IPS-15b (cell line): ENCODE data around the gene MAP4K1.
A peak's percentile ranks its signal among the peaks of the same experiment; 100 is the strongest.
"Not testable (repeated sequence)": the region's sequence is repeated elsewhere in the genome, so short reads cannot be mapped to it uniquely, and the experiment has no call there.

ENCODE experiments used
- H3K27me3 ChIP-seq: one replicate; pipeline ENCODE4 v1.6.1; 2013; ENCODE audit warnings: low read length; ENCODE audit not compliant: control insufficient read depth, insufficient read depth
- H3K36me3 ChIP-seq: one replicate; pipeline ENCODE4 v1.6.1; 2013; ENCODE audit warnings: low read length; ENCODE audit not compliant: control insufficient read depth, insufficient read depth
- H3K4me1 ChIP-seq: one replicate; pipeline ENCODE4 v1.6.1; 2013; ENCODE audit warnings: mild to moderate bottlenecking, low read length; ENCODE audit not compliant: control insufficient read depth, insufficient read depth
- H3K4me3 ChIP-seq: one replicate; pipeline ENCODE4 v1.5.1; 2013; ENCODE audit warnings: low read depth, low read length
- H3K9ac ChIP-seq: one replicate; pipeline ENCODE4 v1.6.1; 2013; ENCODE audit warnings: low read depth, mild to moderate bottlenecking, low read length
- H3K9me3 ChIP-seq: one replicate; pipeline ENCODE4 v1.6.1; 2013; ENCODE audit warnings: mild to moderate bottlenecking, low read length; ENCODE audit not compliant: control insufficient read depth, insufficient read depth

Gene MAP4K1

DNA sequence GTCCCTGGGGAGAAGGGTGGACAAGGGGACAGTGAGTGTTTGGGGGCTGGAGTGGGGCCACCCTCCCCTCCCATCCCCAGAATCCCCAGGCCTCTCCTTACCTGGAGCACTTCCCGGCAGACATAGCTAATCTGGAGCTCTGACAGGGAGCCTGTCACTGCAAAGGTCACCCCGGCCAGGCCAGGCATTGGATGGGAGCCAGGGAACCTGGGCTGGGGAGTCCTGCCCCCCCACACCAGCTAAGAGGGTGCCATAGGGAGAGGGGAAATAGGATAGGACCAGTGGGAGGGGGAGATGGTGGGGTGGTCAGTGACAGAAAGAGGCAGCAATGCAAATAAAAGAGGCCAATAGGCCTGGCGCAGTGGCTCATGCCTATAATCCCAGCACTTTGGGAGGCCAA, 3.5 kb downstream of the MAP4K1 start:
- H3K9me3 ChIP-seq = no peaks in the 10 kb centered on the region
- H3K4me3 ChIP-seq = no peak overlapping the region
- no peaks in the 10 kb centered on the region for H3K4me1 ChIP-seq
- no peaks in the 10 kb centered on the region for H3K36me3 ChIP-seq
- no peaks in the 10 kb centered on the region for H3K27me3 ChIP-seq
- H3K9ac ChIP-seq = no peak overlapping the region

DNA sequence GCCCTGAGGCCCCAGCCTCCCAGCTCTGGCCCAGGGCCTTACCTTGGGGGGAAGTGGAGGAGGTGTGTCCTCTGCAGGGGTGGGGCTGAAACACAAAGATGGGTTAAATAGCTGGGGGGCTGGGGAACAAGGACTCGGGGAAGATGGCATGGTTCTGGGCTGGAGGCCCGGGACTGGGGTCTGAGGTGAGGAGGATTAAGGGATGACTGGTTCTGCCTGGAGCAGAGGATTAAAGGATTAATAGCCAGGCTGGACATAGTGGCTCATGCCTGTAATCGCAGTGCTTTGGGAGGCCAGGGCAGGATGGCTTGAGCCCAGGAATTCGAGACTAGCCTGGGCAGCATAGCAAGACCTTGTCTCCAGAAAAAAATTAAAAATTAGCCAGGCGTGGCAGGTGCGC, 11.6 kb downstream of the MAP4K1 start:
- Histone ChIP-seq H3K27me3 (no peaks in the 10 kb centered on the region), H3K9ac (no peak overlapping the region), H3K9me3 (no peaks in the 10 kb centered on the region), H3K4me3 (no peak overlapping the region), H3K36me3 (peaks cover 3% of the 10 kb centered on the region), H3K4me1 (no peaks in the 10 kb centered on the region)

DNA sequence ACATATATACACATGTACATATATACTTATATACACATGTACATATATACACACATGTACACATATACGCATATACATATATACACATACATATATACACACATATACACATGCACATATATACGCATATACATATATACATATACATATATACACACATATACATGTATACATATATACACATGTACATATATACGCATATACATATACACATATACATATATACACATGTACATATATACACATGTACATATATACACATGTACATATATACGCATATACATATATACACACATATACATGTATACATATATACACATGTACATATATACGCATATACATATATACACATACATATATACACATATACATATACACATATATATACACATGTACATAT, 14.9 kb downstream of the MAP4K1 start:
- H3K4me3 ChIP-seq, H3K27me3 ChIP-seq, H3K9me3 ChIP-seq, H3K36me3 ChIP-seq, H3K9ac ChIP-seq, H3K4me1 ChIP-seq: not testable (repeated sequence)

DNA sequence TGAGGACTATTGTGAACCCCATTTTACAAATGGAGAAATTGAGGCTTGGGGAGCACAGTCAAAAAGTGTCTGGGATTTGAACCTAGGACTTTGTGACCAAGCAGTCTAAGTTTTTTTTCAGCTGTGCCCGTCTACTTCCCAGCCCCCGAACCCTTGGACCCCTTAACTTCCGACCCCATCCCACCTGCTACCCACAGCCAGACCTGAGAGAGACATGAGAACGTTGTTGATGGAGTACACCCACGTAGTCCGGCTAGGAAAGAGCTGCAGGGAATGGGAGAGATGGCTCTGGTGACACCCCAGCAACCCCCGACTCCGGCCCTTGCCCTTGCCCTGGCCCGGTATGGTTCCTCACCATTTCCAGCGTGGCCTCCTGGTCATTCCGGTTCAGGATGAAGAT, 18.0 kb downstream of the MAP4K1 start:
- no peaks in the 10 kb centered on the region for H3K36me3 ChIP-seq

DNA sequence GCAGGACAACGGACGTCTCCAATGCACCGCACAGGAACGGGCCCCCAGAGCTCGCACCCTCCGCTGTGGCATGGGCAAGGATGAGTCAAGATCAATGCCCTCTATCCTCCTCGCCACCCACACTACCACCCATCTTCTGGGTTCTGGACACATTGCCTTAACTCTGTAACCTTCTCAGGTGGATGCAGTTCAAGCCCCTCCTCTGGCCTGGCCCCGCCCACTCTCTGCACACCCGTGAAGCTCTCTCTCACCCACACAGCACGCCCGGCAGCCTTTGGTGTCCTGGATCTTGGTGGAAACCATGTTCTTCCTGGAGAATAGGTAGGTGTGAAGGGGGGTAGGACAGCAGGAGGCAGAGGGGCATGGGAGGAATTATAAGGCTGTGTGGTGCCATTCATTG, 20.7 kb downstream of the MAP4K1 start:
- Histone ChIP-seq H3K9ac (no peak overlapping the region), H3K27me3 (no peaks in the 10 kb centered on the region), H3K4me3 (peak overlapping the region; percentile 69), H3K4me1 (peaks cover 2% of the 10 kb centered on the region), H3K9me3 (no peaks in the 10 kb centered on the region), H3K36me3 (no peaks in the 10 kb centered on the region)

More for the DNA sequence above, 18.0 kb downstream of the MAP4K1 start:
- Histone ChIP-seq H3K27me3 (no peaks in the 10 kb centered on the region), H3K9ac (no peak overlapping the region), H3K4me3 (no peak overlapping the region), H3K4me1 (peaks cover 2% of the 10 kb centered on the region), H3K9me3 (no peaks in the 10 kb centered on the region)

DNA sequence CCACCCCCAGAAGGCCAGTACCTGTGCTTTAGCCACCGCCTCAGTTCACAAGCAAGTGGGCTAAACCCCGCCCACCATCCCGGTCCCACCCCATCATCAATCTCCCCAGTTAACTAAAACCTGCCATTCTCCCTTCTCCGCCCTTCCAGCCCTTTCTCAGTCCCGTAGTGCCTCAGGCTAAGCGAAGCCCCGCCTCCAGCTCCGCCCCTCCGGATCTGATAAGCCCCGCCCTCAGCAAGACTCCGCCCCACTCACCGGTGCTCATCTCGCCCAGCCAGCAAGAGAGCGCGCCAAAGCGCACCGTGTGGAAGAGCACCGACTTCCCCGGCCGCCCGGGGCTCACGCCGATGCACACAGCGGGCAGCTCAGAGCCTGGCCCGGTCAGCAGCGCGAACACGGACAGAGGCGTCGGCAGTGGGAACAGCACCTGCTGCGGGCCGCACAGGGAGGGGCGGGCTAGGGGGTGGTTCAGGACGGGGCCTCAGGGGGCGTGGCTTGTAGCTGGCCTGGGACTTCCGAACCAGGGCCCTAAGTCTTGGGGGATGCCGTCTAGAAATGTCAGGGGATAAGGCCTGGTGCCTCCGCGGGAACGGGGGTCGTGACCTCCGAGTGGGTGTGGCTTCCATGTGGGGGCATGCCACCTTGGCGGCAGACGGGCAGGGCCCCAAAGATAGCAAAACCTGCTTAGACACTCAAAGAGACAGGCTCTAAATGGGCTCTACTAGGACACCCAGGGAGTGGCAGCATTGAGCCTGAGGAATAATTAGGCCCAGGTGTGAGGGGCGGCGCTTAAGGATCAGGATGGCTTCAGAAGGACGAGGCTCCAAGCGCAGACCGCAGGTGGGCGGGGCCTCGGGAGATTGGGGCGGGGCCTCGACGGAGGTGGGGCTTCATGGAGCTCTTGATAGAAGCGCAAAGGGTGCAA, 21.4 kb downstream of the MAP4K1 start:
- Histone ChIP-seq H3K4me3 (peak overlapping the region; percentile 69), H3K27me3 (no peaks in the 10 kb centered on the region), H3K4me1 (peaks cover 2% of the 10 kb centered on the region), H3K9ac (no peak overlapping the region), H3K36me3 (no peaks in the 10 kb centered on the region), H3K9me3 (no peaks in the 10 kb centered on the region)

DNA sequence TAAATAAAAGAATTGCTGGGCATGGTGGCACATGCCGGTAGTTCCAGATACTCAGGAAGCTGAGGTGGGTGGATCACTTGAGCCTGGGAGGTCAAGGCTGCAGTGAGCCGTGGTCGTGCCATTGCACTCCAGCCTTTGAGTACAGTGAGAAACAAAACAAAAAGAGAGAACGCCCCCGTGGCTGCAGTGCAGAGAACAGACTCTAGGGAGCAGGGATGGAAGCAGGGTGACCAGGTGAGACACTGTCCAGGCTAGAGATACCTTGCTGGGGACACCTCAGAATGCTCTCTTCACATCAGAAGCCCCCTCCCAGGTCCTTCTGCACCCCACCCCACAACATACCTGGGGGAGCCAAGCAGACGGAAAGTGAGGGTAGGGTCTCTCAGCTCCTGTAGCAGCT, 24.8 kb downstream of the MAP4K1 start:
- H3K4me1 ChIP-seq = peaks cover 2% of the 10 kb centered on the region
- H3K27me3 ChIP-seq = no peaks in the 10 kb centered on the region
- no peak overlapping the region for H3K9ac ChIP-seq
- H3K36me3 ChIP-seq = peaks cover 4% of the 10 kb centered on the region
- no peaks in the 10 kb centered on the region for H3K9me3 ChIP-seq
- no peak overlapping the region for H3K4me3 ChIP-seq

DNA sequence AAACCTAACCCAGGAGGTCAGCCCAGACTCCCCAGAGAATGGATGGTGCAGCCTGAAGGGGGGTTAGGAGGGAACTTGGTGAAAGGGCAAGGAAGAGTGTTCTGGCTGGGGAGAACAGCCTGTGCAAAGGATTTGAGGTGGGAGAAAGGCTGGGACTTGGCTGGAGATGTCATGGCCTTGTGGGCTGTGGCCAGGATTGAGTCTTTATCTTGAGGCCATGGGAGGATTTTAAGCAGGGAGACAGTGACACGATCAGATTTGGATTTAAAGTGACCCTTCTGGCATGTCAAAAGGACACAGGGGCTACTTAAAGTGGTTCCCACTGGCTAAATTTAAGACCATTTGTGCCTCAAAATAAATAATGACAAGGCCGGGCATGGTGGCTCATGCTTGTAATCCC, 29.7 kb downstream of the MAP4K1 start:
- H3K27me3 ChIP-seq = no peaks in the 10 kb centered on the region
- peaks cover 14% of the 10 kb centered on the region for H3K36me3 ChIP-seq
- H3K9me3 ChIP-seq = no peaks in the 10 kb centered on the region
- no peaks in the 10 kb centered on the region for H3K4me1 ChIP-seq
- no peak overlapping the region for H3K4me3 ChIP-seq
- no peak overlapping the region for H3K9ac ChIP-seq

DNA sequence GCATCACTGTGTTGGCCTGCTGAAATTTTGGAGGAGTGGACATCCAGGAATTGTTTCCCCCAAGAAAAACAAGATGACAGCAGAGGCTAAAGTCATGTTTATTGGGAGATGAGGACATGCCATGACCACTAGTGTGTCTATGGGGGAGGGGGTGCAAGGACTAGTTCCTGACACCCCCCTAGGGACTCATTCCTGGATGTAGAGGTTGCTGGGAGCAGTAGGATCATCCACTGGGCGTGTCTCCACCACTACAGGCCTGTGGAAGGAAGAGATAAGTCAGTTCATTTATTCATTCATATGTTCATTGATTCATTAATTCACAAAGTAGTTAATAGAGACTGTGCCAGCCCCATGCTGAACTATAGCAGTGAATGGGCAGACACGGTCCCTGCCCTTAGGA, 30.2 kb downstream of the MAP4K1 start:
- Histone ChIP-seq H3K9ac (no peak overlapping the region), H3K9me3 (no peaks in the 10 kb centered on the region), H3K36me3 (peaks cover 14% of the 10 kb centered on the region), H3K4me3 (no peak overlapping the region), H3K4me1 (no peaks in the 10 kb centered on the region), H3K27me3 (no peaks in the 10 kb centered on the region)

DNA sequence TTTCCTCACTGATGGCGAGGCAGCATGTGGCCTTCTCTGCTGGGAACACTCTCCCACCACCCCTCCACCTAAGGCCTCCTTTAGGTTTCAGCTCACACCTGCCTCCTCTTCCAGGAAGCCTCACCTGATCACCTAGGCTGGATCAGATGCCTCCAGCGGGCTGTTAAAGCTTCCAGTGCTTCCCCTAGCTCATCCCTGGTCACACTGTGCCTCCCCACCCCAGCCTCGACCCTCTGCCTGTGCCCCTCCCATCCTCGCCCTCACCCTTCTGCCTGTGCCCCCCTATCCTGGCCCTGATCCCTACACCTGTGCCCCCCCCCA, 33.8 kb downstream of the MAP4K1 start:
- Histone ChIP-seq H3K9ac (no peak overlapping the region), H3K27me3 (no peaks in the 10 kb centered on the region), H3K9me3 (no peaks in the 10 kb centered on the region), H3K36me3 (peaks cover 15% of the 10 kb centered on the region), H3K4me3 (no peak overlapping the region), H3K4me1 (no peaks in the 10 kb centered on the region)

DNA sequence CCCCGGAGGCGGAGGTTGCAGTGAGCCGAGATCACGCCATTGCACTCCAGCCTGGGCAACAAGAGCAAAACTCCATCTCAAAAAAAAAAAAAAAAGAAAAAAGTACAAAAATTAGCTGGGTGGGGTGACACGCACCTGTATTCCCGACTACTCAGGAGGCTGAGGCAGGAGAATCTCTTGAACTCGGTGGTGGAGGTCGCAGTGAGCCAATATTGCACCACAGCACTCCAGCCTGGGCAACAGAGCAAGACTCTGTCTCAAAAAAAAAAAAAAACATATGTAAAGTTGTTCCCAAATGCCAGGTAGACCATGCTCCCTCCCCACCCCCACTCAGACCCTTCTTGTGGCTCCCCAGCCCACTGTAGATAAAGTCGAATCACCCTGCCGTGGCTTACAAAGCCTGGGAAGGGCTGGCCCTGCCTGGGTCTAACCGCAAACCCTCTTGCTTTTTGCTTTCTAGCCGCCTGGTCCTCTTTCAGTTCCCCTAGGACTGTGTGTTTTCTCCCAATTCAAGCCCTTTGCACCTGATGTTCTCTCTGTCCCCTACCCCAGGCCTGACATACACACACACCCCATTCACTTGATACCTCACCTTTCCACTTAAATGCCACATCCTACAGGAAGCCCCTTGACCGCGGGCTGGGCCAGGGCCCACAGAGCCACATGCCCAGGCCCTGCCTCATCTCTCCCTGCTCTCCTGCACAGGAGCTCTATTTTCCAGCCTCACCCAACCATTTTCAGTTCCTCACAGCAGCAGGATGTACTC, 34.4 kb downstream of the MAP4K1 start:
- no peak overlapping the region for H3K4me3 ChIP-seq
- H3K36me3 ChIP-seq = peaks cover 15% of the 10 kb centered on the region
- no peaks in the 10 kb centered on the region for H3K9me3 ChIP-seq
- H3K27me3 ChIP-seq = no peaks in the 10 kb centered on the region
- no peak overlapping the region for H3K9ac ChIP-seq
- H3K4me1 ChIP-seq = no peaks in the 10 kb centered on the region

DNA sequence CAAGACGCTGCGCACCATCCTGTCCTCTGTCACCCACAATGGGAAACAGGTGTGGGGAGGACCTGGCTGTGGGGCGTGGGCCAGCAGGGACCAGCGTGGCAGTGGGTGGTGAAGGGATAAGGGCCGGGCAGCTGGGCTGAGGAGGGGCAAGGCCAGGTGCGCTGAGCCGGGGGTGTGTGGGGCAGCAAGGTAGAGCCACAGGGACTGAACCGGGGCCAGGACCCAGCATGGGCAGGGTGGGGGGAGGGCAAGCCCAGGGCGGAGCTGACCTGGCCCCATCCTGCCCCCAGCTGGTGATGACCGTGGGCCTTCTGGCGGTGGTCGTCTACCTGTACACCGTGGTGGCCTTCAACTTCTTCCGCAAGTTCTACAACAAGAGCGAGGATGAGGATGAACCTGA, 37.7 kb downstream of the MAP4K1 start:
- H3K4me1 ChIP-seq = no peaks in the 10 kb centered on the region
- peaks cover 14% of the 10 kb centered on the region for H3K36me3 ChIP-seq
- H3K27me3 ChIP-seq = no peaks in the 10 kb centered on the region
- no peak overlapping the region for H3K9ac ChIP-seq
- no peaks in the 10 kb centered on the region for H3K9me3 ChIP-seq
- no peak overlapping the region for H3K4me3 ChIP-seq
